GM18520 (cell line): ENCODE results near the gene PABPC5.

Source experiments
- ATAC-seq: cut with Tn5 transposase; IDR thresholded peaks from one replicate; pipeline ENCODE4 v1.9.1; 2021; ENCODE audit not compliant: unreplicated experiment

PABPC5 gene

DNA sequence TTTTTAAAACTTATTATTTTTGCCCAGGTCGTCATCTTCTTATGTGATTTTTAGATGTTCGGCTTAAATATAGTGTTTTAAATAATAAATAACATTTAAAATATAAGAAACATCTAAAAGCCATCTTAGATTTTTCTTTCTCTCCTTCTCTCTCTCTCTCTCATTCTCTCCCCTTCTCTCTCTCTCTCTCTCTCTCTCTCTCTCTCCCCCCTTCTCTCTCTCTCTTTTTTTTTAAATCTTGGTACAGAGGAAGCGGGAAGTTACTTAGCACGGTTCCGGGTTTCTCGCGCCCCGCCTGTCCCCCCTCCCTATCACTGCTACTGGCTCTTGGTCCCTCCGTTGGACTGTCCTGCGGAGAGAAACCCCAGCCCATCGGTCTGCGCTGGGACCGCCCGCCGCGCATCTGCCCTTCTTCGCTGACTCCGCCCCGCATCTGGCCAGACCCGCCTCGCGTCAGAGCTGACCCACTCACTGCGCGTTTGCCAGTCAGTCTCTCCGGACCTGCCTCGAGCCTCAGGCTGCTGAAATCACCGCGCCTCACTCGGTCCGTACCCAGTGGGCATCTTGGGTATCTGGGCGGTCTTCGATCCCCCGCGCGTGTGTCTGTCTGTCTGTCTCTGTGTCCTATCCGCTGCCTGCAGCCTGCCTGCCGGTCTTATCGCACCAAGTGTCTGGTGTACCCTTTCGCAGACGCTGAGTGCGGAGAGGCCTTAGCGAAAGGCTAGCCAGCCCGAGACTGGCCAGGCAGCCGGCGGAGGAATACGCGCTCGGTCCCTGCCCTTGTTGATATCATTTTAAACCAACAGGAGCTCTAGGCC, at the start of gene PABPC5:
TSS of gene PABPC5 (plus strand) at position 489 of the 818 bp plus-strand sequence. CDS start 739 bp downstream, outside the sequence.
- no peak for ATAC-seq

DNA sequence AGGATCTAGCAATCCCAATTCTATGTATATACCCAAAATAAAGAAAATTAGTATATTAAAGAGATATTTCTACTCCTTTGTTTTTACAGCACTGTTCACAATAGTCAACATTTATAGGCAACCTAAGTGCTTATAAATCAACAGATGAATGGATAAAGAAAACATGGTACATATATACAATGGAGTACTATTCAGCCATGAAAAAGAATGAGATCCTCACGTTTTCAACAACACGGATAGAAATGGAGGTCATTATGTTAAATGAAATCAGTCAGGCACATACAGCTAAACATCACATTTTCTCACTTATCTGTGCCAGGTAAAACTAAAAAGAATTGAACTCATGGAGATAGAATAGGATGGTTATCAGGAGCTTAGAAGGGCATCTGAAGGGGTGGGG, 45.6 kb upstream of the PABPC5 start:
- no peak for ATAC-seq

DNA sequence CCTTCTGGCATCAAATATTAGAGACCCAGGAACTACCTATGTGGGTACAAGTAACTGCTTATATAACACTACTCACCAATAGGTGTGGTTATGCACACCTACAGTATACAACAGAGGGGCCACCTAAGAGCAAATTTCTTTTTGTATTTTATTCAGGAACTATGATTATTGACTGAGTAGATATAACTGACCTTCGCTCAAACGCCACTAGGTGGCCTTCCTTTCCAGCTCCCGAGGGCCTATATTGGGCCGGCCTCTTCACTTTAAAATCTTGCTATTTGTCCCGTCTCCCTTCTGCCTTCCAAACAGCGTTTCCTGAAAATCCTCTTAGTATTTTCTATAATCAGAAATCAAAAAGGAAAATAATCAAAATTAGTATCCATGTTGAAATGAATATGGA, 19.9 kb upstream of the PABPC5 start:
- ATAC-seq = no peak

DNA sequence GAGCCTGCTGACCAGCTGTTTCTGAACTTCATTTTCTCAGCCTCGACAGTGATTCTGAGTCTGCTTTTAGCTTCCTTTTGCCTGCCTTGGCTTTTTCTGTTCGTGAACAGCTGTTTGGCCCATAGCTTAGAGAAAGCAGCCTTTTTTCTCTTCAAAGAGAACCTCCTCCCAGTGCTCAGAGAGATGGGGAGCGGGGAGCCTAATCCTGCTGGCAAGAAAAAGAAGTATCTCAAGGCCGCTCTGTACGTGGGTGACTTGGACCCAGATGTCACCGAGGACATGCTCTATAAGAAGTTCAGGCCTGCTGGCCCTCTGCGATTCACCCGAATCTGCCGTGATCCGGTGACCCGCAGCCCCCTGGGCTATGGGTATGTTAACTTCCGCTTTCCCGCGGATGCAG, 756 bp downstream of the PABPC5 start:
- no peak for ATAC-seq
